Measurements from ENCODE around the gene TSPAN14. TPM values are rescaled to one million over a fixed set of nuclear protein-coding genes. Genes with fewer than 3 reads are reported as not detected.
"Not testable (repeated sequence)": the region's sequence is repeated elsewhere in the genome, so short reads cannot be mapped to it uniquely, and the experiment has no call there.

TSPAN14 gene
- total RNA-seq, 2 donors from 2014 or later, result 56.5 to 76.6 TPM

- no peak for DNase-seq (ENCODE audit: low spot score)
- Mint-ChIP-seq H3K4me1 (ENCODE audit: low read depth in 2 of 2) (peaks cover 21 to 46% of the 10 kb centered on the region in 2 donors), H3K36me3 (no peaks in the 10 kb centered on the region), H3K4me3 (no peak overlapping the region), H3K9me3 (no peaks in the 10 kb centered on the region), H3K27me3 (no peaks in the 10 kb centered on the region), H3K27ac (peak overlapping the region in 1 of 2 donors; percentile 50)
- peak in 1 of 2 donors; percentile 7 for ATAC-seq
Measured at GRCh38 chr10:80523773-80524172, 69.7 kb downstream of the TSPAN14 start.

- no peak overlapping the region for H3K4me3 Mint-ChIP-seq
Measured at GRCh38 chr10:80524190-80524909, 70.2 kb downstream of the TSPAN14 start.

GRCh38 chr10:80526218-80526617 is 72.1 kb downstream of the TSPAN14 start:
- H3K4me1 Mint-ChIP-seq (ENCODE audit: low read depth in 2 of 2), result peaks cover 34 to 51% of the 10 kb centered on the region in 2 donors
- H3K27me3 Mint-ChIP-seq, result no peaks in the 10 kb centered on the region
- peak overlapping the region; percentile 46 to 54 for H3K27ac Mint-ChIP-seq
- no peak for ATAC-seq
- H3K4me3 Mint-ChIP-seq, result no peak overlapping the region
- no peaks in the 10 kb centered on the region for H3K9me3 Mint-ChIP-seq
- no peaks in the 10 kb centered on the region for H3K36me3 Mint-ChIP-seq
- DNase-seq (ENCODE audit: low spot score), result no peak

More at GRCh38 chr10:80524190-80524909, 70.2 kb downstream of the TSPAN14 start:
- H3K27me3 Mint-ChIP-seq, result no peaks in the 10 kb centered on the region
- ATAC-seq (peak in 1 of 2 donors; percentile 54), DNase-seq (ENCODE audit: low spot score) (no peak)
- peak overlapping the region; percentile 16 to 50 for H3K27ac Mint-ChIP-seq
- peaks cover 21 to 46% of the 10 kb centered on the region in 2 donors for H3K4me1 Mint-ChIP-seq (ENCODE audit: low read depth in 2 of 2)
- H3K9me3 Mint-ChIP-seq, result no peaks in the 10 kb centered on the region
- H3K36me3 Mint-ChIP-seq, result no peaks in the 10 kb centered on the region

- Mint-ChIP-seq H3K4me3 (no peak overlapping the region), H3K9me3 (no peaks in the 10 kb centered on the region), H3K27ac (peak overlapping the region; percentile 46 to 54), H3K4me1 (ENCODE audit: low read depth in 2 of 2) (peaks cover 39 to 54% of the 10 kb centered on the region in 2 donors), H3K27me3 (no peaks in the 10 kb centered on the region), H3K36me3 (no peaks in the 10 kb centered on the region)
- ATAC-seq, result no peak
- no peak for DNase-seq (ENCODE audit: low spot score)
Measured at GRCh38 chr10:80526742-80527141, 72.6 kb downstream of the TSPAN14 start.

- no peaks in the 10 kb centered on the region for H3K9me3 Mint-ChIP-seq
- H3K27ac Mint-ChIP-seq, result peak overlapping the region; percentile 67 to 70
- ATAC-seq (no peak), DNase-seq (ENCODE audit: low spot score) (no peak)
- no peak overlapping the region for H3K4me3 Mint-ChIP-seq
- peaks cover 42 to 59% of the 10 kb centered on the region in 2 donors for H3K4me1 Mint-ChIP-seq (ENCODE audit: low read depth in 2 of 2)
- no peaks in the 10 kb centered on the region for H3K27me3 Mint-ChIP-seq
- no peaks in the 10 kb centered on the region for H3K36me3 Mint-ChIP-seq
Measured at GRCh38 chr10:80528185-80528700, 74.1 kb downstream of the TSPAN14 start.

- H3K4me3 Mint-ChIP-seq, result peak overlapping the region; percentile 49
- H3K27me3 Mint-ChIP-seq, result no peaks in the 10 kb centered on the region
- DNase-seq (ENCODE audit: low spot score), result no peak
- ATAC-seq, result peak in 1 of 2 donors; percentile 25
- H3K27ac Mint-ChIP-seq, result peak overlapping the region; percentile 67 to 70
- H3K36me3 Mint-ChIP-seq, result no peaks in the 10 kb centered on the region
- H3K9me3 Mint-ChIP-seq, result no peaks in the 10 kb centered on the region
- H3K4me1 Mint-ChIP-seq (ENCODE audit: low read depth in 2 of 2), result peaks cover 42 to 55% of the 10 kb centered on the region in 2 donors
Measured at GRCh38 chr10:80528901-80529300, 74.8 kb downstream of the TSPAN14 start.

- H3K4me3 Mint-ChIP-seq, result peak overlapping the region; percentile 49
- no peak for DNase-seq (ENCODE audit: low spot score)
- H3K27me3 Mint-ChIP-seq, result no peaks in the 10 kb centered on the region
- H3K36me3 Mint-ChIP-seq, result no peaks in the 10 kb centered on the region
- peak; percentile 74 to 81 for ATAC-seq
- no peaks in the 10 kb centered on the region for H3K9me3 Mint-ChIP-seq
- peak overlapping the region; percentile 67 to 70 for H3K27ac Mint-ChIP-seq
- peaks cover 42 to 48% of the 10 kb centered on the region in 2 donors for H3K4me1 Mint-ChIP-seq (ENCODE audit: low read depth in 2 of 2)
Measured at GRCh38 chr10:80529604-80530003, 75.5 kb downstream of the TSPAN14 start.

- DNase-seq (ENCODE audit: low spot score), result no peak
- no peaks in the 10 kb centered on the region for H3K9me3 Mint-ChIP-seq
- H3K27ac Mint-ChIP-seq, result peak overlapping the region; percentile 67 to 70
- no peaks in the 10 kb centered on the region for H3K36me3 Mint-ChIP-seq
- no peaks in the 10 kb centered on the region for H3K27me3 Mint-ChIP-seq
- peak overlapping the region; percentile 49 for H3K4me3 Mint-ChIP-seq
- peaks cover 42 to 48% of the 10 kb centered on the region in 2 donors for H3K4me1 Mint-ChIP-seq (ENCODE audit: low read depth in 2 of 2)
- ATAC-seq, result peak; percentile 65 to 78
Measured at GRCh38 chr10:80530251-80530650, 76.1 kb downstream of the TSPAN14 start.

- ATAC-seq, result no peak
- DNase-seq (ENCODE audit: low spot score), result no peak
- Mint-ChIP-seq H3K36me3 (no peaks in the 10 kb centered on the region), H3K4me1 (ENCODE audit: low read depth in 2 of 2) (peaks cover 43 to 46% of the 10 kb centered on the region in 2 donors), H3K27ac (peak overlapping the region; percentile 67 to 70), H3K9me3 (no peaks in the 10 kb centered on the region), H3K27me3 (no peaks in the 10 kb centered on the region), H3K4me3 (peak overlapping the region; percentile 60)
Measured at GRCh38 chr10:80530816-80531215, 76.7 kb downstream of the TSPAN14 start.

GRCh38 chr10:80532571-80532970 is 78.5 kb downstream of the TSPAN14 start:
- ATAC-seq, result no peak
- Mint-ChIP-seq H3K4me3 (no peak overlapping the region), H3K27me3 (no peaks in the 10 kb centered on the region), H3K9me3 (no peaks in the 10 kb centered on the region), H3K27ac (peak overlapping the region in 1 of 2 donors; percentile 78), H3K4me1 (ENCODE audit: low read depth in 2 of 2) (peaks cover 34 to 48% of the 10 kb centered on the region in 2 donors), H3K36me3 (no peaks in the 10 kb centered on the region)
- DNase-seq (ENCODE audit: low spot score), result no peak

GRCh38 chr10:80534059-80534458 is 79.9 kb downstream of the TSPAN14 start:
- DNase-seq (ENCODE audit: low spot score); H3K9me3 Mint-ChIP-seq; H3K36me3 Mint-ChIP-seq; ATAC-seq; H3K27ac Mint-ChIP-seq; H3K27me3 Mint-ChIP-seq; H3K4me3 Mint-ChIP-seq: not testable (repeated sequence)
- peaks cover 32 to 40% of the 10 kb centered on the region in 2 donors for H3K4me1 Mint-ChIP-seq (ENCODE audit: low read depth in 2 of 2)

- not testable (repeated sequence) for H3K27me3 Mint-ChIP-seq; H3K9me3 Mint-ChIP-seq; ATAC-seq; H3K4me3 Mint-ChIP-seq; DNase-seq (ENCODE audit: low spot score); H3K36me3 Mint-ChIP-seq; H3K27ac Mint-ChIP-seq
- peaks cover 26 to 38% of the 10 kb centered on the region in 2 donors for H3K4me1 Mint-ChIP-seq (ENCODE audit: low read depth in 2 of 2)
Measured at GRCh38 chr10:80534646-80535045, 80.5 kb downstream of the TSPAN14 start.

- Mint-ChIP-seq H3K4me3 (peak overlapping the region; percentile 90), H3K9me3 (no peaks in the 10 kb centered on the region), H3K27ac (peak overlapping the region; percentile 98 to 99), H3K4me1 (ENCODE audit: low read depth in 2 of 2) (peaks cover 21 to 33% of the 10 kb centered on the region in 2 donors), H3K36me3 (no peaks in the 10 kb centered on the region), H3K27me3 (no peaks in the 10 kb centered on the region)
- ATAC-seq (peak; percentile 90), DNase-seq (ENCODE audit: low spot score) (peak; percentile 87)
Measured at GRCh38 chr10:80535671-80536360, 81.7 kb downstream of the TSPAN14 start.

GRCh38 chr10:80536361-80536835 is 82.3 kb downstream of the TSPAN14 start:
- peak overlapping the region; percentile 98 to 99 for H3K27ac Mint-ChIP-seq
- no peaks in the 10 kb centered on the region for H3K9me3 Mint-ChIP-seq
- ATAC-seq, result no peak
- DNase-seq (ENCODE audit: low spot score), result no peak
- no peaks in the 10 kb centered on the region for H3K36me3 Mint-ChIP-seq
- H3K27me3 Mint-ChIP-seq, result no peaks in the 10 kb centered on the region
- peaks cover 21 to 33% of the 10 kb centered on the region in 2 donors for H3K4me1 Mint-ChIP-seq (ENCODE audit: low read depth in 2 of 2)
- H3K4me3 Mint-ChIP-seq, result peak overlapping the region; percentile 90

All from natural killer cell treated with Interleukin-12 subunit alpha and Interleukin-12 subunit beta and Interleukin-15 and Interleukin-18, amount 100 ng/mL, for 72 hours (primary cell).